ENCODE measurements around the gene MOGAT1. TPM values are rescaled to one million over a fixed set of nuclear protein-coding genes. Genes with fewer than 3 reads are reported as not detected.

Gene MOGAT1
- total and polyA plus RNA-seq, 9 of the 15 experiments (the other 6 are each of a cell fraction or from before 2014, with no cell fraction given): not detected

- no peak for TF ChIP-seq NRF1 (conservative IDR thresholded peaks at IDR 0.05 in 1 of 2, IDR thresholded peaks at IDR 0.05 in 1 of 2)
- TF ChIP-seq ZNF785 (CRISPR knock-in tag; IDR thresholded peaks at IDR 0.05): no peak
- no peak for TF ChIP-seq NR4A1 (CRISPR knock-in tag; IDR thresholded peaks at IDR 0.05)
- TF ChIP-seq NR4A1 (tag; IDR thresholded peaks at IDR 0.05): no peak
- TF ChIP-seq SOX6 (IDR thresholded peaks at IDR 0.05): no peak
- no peak for TF ChIP-seq DMBX1 (CRISPR knock-in tag; IDR thresholded peaks at IDR 0.05; ENCODE audit: borderline replicate concordance)
- no peak for TF ChIP-seq FOXJ2 (tag; IDR thresholded peaks at IDR 0.05)
- peak; percentile 71 to 73 (median 71) for TF ChIP-seq CTCF (IDR thresholded peaks at IDR 0.05 in 2 of 3, conservative IDR thresholded peaks at IDR 0.05 in 1 of 3; ENCODE audit: insufficient read depth in 2 of 3, low read depth in 1 of 3, low read length in 3 of 3)
- no peak for TF ChIP-seq SAFB (IDR thresholded peaks at IDR 0.05; ENCODE audit: borderline replicate concordance, low read depth, low read length)
- no peak for TF ChIP-seq MTA1 (IDR thresholded peaks at IDR 0.05; ENCODE audit: borderline replicate concordance)
- no peak for TF ChIP-seq EP300 (IDR thresholded peaks at IDR 0.05; ENCODE audit: low read length)
- TF ChIP-seq RAD21 (CRISPR knock-in tag; conservative IDR thresholded peaks at IDR 0.05 in 1 of 2, IDR thresholded peaks at IDR 0.05 in 1 of 2): peak; percentile 78
- no peak for TF ChIP-seq SP1 (CRISPR knock-in tag; IDR thresholded peaks at IDR 0.05)
- 0 out of 4 replicates have a peak, but pooled peaks of 1 of the 2 experiments have one; percentile 5 for TF ChIP-seq KDM1A (IDR thresholded peaks at IDR 0.05)
- no peak for TF ChIP-seq ZBTB9 (CRISPR knock-in tag; IDR thresholded peaks at IDR 0.05)
- no peak for TF ChIP-seq IFI16 (CRISPR knock-in tag; IDR thresholded peaks at IDR 0.05)
- no peak for TF ChIP-seq TAF1 (IDR thresholded peaks at IDR 0.05; ENCODE audit: control insufficient read depth, extremely low read depth, insufficient read depth, low read length, severe bottlenecking)
- no peak for TF ChIP-seq SMARCC2 (IDR thresholded peaks at IDR 0.05; ENCODE audit: low read depth)
- TF ChIP-seq, protein P1, sequence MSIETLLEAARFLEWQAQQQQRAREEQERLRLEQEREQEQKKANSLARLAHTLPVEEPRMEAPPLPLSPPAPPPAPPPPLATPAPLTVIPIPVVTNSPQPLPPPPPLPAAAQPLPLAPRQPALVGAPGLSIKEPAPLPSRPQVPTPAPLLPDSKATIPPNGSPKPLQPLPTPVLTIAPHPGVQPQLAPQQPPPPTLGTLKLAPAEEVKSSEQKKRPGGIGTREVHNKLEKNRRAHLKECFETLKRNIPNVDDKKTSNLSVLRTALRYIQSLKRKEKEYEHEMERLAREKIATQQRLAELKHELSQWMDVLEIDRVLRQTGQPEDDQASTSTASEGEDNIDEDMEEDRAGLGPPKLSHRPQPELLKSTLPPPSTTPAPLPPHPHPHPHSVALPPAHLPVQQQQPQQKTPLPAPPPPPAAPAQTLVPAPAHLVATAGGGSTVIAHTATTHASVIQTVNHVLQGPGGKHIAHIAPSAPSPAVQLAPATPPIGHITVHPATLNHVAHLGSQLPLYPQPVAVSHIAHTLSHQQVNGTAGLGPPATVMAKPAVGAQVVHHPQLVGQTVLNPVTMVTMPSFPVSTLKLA (conservative IDR thresholded peaks at IDR 0.05): no peak
- no peak for TF ChIP-seq CBX8 (IDR thresholded peaks at IDR 0.05; ENCODE audit: borderline replicate concordance, extremely low read depth, low read depth, low read length, poor library complexity, severe bottlenecking)
- TF ChIP-seq, protein P2, sequence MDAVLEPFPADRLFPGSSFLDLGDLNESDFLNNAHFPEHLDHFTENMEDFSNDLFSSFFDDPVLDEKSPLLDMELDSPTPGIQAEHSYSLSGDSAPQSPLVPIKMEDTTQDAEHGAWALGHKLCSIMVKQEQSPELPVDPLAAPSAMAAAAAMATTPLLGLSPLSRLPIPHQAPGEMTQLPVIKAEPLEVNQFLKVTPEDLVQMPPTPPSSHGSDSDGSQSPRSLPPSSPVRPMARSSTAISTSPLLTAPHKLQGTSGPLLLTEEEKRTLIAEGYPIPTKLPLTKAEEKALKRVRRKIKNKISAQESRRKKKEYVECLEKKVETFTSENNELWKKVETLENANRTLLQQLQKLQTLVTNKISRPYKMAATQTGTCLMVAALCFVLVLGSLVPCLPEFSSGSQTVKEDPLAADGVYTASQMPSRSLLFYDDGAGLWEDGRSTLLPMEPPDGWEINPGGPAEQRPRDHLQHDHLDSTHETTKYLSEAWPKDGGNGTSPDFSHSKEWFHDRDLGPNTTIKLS (IDR thresholded peaks at IDR 0.05; ENCODE audit: borderline replicate concordance, low read depth): no peak
- no peak for TF ChIP-seq RNF2 (IDR thresholded peaks at IDR 0.05)
- TF ChIP-seq RBFOX2 (IDR thresholded peaks at IDR 0.05; ENCODE audit: low read depth, low read length): no peak
- no peak for TF ChIP-seq POLR2G (IDR thresholded peaks at IDR 0.05; ENCODE audit: low read depth, low read length)
Measured at GRCh38 chr2:222708274-222708710, 36.8 kb downstream of the MOGAT1 start (continued).
